ENCODE results near the gene LRRC27.
A peak's percentile ranks its signal among the peaks of the same experiment; 100 is the strongest.
"Not testable (repeated sequence)": the region's sequence is repeated elsewhere in the genome, so short reads cannot be mapped to it uniquely, and the experiment has no call there.

Gene LRRC27

DNA sequence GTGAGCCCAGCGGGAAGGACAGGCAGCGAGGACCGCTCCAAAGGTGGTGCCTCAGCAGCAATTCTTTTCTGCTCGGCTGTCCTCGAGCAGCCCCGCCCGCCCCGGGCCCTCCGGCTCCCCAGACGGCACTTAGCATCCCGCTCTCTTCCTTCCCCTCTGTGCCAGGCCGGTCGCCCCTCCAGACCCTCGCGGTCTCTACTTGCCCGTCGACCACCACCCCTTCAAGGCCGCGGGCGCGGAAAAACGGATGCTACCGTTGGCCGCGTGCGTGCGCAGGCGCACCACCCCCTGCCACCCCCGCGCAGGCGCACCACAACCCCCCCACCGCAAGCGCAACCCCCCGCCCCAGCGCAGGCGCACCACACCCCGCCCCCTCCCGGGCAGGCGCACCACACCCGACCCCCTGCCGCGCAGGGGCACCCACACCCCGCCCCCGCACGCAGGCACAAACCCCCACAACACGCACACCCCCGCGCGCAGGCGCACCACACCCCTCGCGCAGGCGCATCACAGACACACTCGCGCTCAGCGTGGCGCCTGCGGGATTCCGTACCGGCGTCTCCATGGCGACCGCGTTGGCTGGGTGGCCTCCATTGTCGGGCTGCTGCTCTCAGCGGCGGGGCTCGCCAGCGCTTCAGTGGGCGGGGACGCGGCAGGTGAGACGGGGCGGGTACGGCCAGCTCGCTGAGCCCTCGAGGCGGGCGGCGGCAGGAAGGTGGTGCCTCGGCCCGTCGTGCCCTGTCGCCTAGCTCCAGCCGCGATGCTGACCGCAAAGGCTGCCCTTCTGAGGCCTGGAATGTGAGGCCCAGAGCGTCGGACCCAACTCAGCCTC, at the start of gene LRRC27:
Gene LRRC27, plus strand, starts transcription at position 593 of the 832 bp plus-strand sequence. CDS start 1,332 bp downstream, outside the sequence.
- DNase-seq (ENCODE audit: low read depth in 2 of 2), result peak; percentile 98 to 99

DNA sequence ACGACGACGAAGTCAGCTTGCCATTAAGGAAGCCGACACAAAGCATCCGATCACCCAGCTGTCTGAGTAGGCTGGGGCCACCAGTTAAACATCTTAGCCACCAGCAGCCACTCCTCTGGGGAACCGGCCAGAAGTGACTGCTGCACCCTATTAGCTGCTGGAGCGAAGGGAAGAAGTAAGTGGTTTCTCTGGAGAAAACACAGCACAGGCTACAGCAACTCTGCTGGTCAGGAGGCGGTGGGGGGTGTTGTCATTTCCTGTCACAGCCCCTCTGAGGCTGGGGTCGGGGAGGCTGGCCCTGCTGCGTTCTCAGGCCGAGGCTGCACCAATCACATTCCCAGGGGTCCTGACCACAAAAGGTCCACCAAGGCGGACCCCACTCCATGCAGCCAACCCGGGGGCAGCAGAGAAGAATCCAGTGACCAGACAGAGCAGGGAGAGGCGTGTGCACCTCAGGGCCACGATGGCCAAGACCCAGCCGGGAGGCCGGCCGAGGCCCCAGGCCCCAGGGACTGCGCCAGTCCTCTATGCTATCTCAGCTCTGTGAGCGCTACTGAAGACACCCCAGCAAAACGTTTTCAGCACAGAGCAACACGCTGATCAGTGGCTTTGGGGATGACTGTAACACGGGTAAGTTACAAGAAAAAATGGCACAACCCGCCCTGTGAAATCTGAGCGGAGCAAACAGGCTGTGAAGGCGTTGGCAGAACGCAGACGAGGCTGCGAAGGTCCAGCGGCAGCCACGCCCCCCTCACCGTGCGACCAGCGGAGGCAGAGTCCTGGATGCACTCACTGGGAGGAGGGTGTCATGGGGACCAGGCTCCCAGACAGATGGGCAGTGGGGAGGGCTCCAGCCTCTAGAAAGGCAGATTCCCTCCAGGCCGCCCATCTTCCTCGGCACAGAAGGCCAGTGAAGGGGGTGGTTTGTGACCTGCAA, 49.1 kb upstream of the LRRC27 start:
- no peak for DNase-seq (ENCODE audit: low read depth in 2 of 2)

DNA sequence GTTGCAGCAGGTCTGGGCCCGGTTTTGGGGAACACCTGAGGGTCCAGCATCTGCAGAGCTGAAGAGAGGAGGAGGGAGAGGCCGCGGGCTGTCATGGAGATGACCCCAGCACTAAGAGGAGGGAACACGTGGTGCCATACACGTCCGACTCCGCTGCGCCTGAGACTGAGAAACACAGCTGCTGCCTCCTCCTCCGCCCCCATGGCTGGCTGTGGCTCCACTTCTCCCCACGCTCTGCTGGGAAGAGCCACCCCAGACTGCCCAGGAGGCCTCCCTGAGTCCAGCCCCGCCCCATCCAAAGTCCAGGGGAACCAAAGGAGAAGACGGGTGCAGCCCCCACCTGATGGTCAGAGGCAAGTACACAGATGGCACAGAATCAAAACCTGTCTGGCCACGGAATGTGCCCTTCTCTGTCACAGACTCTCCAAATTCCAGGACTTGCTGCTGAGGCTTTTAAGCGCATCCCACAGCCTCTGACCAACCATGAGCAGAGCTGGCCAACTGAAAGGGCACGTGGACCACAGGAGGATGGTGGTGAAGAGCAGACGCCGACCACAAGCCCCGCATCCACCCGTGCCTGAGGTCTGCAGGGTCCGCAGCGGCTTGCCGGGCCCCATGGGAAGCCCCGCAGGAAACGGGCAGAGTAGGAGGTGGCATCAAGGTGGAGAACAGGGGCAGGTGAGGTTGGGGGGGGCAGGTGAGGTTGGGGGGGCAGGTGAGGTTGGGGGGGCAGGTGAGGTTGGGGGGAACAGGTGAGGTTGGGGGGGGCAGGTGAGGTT, 48.2 kb upstream of the LRRC27 start:
- no peak for DNase-seq (ENCODE audit: low read depth in 2 of 2)

DNA sequence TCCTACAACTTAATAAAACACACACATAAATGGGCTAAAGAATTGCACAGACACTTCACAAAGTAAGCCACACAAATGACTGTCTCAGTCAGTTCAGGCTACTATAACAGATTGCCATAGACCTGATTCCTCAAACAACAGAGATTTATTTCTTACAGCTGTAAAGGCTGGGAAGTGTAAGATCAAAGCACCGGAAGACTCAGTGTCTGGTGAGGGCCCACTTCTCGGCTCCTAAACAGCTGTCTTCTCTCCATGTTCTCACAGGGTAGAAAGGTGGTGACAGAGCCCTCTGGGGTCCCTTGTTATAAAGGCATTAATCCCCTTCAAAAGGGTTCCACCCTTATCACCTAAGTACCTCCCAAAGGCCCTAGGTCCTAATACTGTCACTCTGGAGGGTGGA, 42.6 kb upstream of the LRRC27 start:
- no peak for DNase-seq (ENCODE audit: low read depth in 2 of 2)

DNA sequence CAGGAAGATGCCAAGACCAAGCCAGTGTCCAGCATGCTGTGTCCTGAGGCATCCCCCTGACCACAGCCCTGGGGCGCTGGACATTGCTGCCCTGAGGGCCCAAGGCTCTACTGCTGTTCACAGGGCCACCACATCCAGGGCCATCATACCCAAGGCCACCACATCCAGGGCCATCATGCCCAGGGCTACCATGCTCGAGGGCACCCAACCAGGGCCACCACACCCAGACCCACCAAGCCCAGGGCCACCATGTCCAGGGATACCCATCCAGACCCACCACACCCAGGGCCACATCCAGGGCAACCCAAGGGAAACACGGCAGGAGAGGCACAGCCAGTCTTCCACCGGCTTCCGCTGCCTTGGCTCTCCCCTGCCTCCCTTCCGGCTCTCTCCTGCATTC, 41.4 kb upstream of the LRRC27 start:
- no peak for DNase-seq (ENCODE audit: low read depth in 2 of 2)

DNA sequence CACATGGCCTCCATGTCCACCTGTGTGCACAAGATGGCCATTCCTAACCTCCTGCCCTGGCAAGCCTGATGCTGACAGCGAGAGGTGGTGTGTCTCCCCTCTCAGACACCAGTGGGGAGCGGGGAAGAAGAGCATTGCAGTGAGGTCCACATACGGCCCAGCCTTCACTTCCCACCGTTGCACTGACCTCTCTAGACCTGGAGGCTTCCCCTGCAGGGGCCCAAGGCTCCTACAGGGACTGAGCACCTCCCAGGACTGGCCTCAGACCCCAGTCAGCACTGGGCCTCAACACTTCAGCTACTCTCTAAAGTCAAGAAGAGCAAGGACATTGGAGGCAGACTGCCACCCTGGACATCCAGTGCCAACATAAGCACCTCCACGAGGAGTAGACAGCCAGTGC, 40.2 kb upstream of the LRRC27 start:
- DNase-seq (ENCODE audit: low read depth in 2 of 2), result no peak

DNA sequence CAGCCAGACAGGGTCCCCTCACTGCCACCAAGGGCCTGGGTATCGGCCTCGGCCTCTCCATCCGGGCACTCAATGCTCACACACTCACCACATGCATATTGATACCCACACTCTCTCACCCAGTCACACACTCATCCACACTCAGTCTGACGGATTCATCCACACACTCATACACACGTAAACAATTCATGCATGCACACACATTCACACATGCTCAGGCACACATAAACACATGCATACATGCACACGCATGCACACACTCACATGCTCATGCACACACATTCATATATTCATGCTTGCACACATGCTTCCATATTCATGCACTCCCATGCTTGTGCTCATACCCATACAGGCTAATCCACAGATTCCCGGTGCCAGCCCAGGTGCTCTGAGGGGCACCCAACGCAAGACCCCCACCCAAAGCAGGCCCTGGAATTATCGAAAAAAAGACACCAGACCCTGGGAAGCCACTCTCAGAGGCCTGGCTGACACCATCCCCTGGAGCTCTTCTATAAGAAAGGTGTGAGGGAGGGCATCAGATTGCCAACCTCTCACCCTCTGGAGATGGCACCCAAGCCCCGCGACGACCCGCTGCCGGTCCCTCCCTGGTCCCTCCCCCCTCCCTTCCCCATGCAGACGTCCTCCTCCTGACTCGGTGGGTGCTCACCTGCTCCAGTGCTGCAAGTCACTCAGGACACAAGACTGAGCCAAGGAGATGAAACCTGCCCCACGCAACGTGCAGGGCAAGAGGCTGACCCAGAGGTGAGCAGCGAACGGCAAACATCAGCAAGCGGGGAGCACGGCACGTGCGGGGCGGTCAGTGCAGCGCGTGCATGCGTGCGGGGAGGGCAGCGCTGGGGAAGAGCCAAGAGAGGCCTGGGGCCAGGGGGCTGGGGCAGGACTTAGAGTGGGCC, 39.4 kb upstream of the LRRC27 start:
- no peak for DNase-seq (ENCODE audit: low read depth in 2 of 2)

DNA sequence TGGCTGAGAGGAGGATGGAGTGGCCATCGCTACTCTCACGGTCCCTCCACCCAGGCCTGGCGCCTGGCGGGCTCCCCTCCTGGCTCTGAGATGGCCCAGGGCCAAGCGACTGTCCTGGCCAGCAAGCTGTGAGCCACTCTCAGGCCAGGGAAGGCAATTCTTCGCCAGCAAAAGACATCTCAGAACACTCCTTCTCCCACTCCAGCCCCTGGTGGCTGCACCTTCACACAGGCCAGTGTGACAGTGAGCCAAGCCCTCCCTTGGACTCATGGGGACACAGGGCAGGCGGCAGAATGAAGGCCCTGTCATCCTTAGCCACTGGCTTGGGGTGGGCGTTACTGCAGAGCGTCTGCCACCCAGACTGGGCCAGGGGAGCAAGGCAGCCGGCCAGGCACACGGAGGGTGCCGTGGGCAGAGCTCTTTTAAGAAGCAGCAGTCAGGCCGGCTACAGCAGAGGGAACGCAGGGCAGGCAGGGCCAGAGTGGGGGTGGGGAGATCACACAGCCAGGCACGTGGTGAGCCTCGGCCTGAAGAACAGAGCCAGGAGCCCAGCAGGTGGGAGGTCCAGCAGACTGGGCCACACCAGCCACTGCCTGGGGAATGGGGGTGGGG, 38.7 kb upstream of the LRRC27 start:
- DNase-seq (ENCODE audit: low read depth in 2 of 2), result no peak

DNA sequence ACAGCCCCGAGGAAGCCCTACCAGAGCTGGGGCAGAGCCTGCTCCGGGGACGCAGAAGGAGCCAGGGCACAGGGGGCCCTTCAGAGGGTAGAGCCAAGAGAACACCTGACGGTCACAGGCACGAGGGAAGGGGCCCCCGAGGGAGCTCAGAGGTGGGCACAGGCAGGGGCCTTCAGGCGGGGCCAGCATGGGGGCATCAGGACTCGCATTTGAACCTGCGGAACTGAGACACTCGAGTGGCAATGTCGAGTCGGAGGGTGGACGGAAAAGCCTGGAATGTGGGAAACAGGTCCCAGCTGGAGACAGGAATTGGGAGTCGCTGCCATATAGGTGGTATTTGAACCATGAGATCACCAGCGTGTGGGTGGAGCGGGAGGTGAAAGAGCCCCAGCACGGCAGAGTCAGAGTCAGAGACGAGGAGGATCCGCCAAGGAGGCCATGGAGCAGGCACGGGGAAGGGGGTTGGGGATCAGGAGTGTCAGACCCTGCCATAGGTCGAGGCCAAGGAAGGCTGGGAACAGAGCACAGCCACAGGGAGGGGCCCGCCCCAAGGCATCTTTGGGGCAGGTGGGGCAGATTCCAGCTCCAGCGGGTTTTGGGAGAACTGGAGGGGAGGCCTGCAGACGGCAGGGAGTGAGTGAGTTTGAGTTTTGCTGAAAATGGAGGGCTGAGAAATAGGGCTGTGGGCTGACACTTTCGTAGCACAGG, 38.0 kb upstream of the LRRC27 start:
- DNase-seq (ENCODE audit: low read depth in 2 of 2), result no peak

DNA sequence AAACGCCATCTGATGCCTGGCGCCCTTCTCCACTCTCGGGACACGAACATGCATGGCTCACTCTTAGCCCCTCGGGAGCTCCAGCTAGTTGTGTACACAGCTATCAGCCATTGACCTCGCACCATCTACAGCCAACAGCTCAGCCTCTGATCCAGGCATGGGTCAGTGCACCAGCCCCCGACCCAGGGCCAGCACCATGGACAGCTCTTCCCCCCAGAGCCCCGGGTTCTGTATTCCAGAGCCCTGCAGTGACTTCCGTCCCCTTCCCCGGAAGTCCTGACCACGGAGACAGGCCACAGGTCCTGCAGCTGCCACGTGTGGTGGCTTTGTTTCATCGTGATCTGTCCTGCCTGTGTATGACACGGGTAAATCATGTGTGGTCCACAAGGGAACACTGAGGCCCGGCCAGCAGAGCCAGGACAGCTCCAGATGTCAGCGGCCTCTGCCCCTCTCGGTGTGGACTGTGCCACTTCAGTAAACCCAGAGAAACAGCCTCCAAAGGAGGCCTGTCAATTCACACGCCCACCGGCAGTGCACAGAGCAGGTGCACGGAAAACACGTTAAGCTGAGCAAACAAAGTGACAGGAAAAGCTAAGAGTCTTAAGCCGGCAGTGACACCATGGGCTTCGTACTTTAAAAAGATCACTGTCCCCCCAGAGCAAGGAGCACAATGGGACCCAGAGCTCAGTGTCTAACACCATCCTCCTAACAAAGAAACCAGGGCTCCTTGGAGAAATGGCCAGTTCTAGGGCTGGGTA, 37.3 kb upstream of the LRRC27 start:
- DNase-seq (ENCODE audit: low read depth in 2 of 2), result no peak

DNA sequence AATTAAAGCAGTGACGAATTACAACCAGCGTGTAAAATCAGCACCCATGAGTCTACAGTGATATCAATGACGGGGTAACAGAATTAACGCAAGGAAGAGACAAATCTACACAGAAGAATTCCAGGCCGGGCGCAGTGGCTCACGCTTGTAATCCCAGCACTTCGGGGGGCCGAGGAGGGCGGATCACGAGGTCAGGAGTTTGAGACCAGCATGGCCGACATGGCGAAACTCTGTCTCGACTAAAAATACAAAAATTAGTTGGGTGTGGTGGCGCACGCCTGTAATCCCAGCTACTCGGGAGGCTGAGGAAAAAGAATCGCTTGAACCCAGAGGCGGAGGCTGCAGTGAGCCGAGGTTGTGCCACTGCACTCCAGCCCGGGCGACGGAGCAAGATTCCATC, 36.5 kb upstream of the LRRC27 start:
- DNase-seq (ENCODE audit: low read depth in 2 of 2), result not testable (repeated sequence)

DNA sequence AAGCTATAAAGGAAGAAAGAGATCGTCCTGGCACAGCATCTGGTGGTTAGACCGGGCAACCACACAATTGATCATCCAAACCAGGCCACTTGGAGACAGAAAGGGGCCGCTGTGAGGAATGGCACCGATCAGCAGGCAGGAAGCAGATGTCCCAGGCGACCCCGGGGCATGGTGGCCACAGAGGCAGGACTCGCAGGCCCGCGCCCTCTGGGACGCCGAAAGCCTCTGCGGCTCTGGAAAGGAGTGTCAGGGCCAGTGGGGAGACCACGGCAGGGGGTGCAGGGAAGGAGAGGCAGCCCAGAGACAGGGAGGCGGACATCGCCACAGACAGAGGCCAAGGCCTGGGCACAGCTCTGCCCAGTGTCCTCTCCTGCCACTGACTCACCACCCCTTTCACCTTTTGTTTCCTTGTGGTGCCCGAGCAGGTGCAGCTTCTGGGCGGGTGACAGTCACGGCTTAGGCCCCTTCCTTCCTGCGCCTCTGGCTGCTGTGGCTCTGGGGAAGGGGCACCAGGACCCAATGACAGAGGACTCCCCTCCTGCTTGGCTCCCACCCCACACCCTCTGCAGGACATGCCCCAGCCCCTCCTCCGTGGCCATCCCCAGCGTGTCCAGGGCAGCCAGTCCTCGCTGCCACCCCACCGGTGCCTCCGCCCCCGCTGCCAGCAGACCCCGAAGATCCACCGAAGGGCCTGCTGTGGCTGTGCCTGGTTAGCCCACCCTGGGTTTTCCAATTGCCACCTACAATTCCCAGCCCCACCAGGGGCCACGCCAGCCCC, 35.1 kb upstream of the LRRC27 start:
- no peak for DNase-seq (ENCODE audit: low read depth in 2 of 2)

DNA sequence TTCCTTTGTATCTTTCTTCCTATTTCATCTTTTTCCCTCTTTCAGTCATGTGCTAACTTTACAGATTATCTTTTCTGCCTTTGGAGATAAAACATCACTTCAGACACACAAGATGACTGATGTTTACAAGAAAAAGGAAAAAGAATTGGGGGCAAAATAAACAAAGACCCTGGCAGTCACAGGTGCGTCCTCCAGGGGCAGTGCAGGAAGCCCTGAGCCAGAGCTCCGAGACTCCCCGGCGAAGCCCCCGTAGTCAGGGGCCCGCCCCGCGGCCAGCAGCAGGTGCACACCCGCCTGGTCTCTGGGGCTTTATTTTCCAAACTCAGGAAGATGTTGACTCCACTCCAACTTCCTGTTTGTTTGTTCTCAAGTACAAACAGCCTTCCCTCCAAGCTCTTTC, 34.5 kb upstream of the LRRC27 start:
- DNase-seq (ENCODE audit: low read depth in 2 of 2), result no peak

DNA sequence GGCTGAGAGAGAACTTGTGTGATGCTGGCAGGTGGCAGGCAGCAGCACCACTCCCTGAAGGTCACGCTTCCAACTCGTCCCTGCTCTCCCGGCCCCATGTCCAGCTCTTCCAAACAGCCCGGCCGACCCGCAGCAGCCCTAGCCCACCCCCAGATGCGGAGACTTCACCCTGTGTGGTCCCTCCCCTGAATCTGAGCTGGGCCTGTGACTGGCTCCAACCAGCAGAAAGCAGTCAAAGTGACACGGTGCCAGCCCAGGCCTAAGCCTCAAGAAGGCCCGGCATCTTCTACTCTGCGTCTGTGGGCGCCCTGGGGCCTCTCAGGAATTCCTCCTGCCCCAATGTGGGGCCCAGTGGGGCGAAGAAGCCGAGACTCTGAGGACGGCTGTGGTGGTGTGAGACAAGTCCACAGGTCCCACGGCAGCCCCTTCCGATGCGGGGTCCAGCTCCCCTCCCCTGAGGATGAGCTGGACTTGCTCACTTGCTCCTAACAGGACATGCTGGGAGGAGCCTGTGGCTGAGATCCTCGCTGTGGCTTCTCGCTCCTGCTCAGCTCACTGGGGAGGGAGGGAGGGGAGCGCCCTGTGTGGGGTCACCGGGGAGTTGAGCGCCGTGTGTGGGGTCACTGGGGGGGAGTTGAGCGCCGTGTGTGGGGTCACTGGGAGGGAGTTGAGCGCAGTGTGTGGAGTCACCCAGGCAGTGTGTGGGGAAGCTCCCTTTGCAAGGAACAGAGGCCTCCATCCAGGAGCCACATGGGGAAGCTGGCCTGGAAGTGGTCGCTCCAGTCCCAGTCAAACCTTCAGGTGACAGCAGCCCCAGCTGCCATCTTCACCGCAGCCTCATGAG, 33.7 kb upstream of the LRRC27 start:
- no peak for DNase-seq (ENCODE audit: low read depth in 2 of 2)

DNA sequence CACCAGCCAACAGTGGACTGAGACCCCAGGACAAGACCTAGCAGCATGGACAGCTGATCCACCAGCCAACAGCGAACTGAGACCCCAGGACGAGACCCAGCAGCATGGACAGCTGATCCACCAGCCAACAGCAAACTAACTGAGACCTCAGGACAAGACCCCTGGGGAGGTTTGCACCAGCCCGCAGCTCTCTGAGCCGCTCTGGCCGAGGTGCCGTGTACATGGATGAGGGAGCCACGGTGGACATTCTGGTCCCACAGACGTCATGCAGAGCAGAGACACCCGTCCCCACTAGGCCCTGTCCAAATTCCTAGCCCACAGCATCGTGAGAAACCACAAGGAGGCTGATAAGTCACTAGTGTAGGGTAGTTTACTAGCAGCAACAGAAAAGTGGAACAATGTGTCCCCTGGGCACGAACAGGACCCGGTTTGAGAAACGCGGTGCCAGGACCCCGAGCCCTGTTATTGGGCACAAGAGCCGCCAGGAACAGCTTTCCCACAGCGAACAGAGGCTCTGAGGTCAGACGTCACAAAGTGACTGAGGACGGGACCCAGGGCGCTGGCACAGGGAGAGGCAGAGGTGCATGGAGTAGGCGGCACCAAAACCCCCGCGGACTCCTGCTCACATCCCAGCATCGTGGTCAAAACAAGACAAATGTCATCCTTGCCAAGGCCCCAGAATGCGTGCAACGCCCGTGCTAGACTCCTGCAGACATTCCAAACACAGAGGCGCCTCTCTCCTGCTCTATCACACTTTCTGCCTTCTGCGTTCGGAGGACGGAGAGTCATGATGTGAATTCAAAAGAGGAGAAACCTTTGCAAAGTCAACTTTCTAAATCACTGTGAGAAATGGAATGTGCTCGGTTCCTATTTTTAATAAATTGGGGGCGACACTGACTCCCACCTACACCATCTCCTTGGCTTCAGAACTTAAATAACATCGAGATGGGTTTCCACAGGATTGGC, 32.3 kb upstream of the LRRC27 start:
- no peak for DNase-seq (ENCODE audit: low read depth in 2 of 2)

DNA sequence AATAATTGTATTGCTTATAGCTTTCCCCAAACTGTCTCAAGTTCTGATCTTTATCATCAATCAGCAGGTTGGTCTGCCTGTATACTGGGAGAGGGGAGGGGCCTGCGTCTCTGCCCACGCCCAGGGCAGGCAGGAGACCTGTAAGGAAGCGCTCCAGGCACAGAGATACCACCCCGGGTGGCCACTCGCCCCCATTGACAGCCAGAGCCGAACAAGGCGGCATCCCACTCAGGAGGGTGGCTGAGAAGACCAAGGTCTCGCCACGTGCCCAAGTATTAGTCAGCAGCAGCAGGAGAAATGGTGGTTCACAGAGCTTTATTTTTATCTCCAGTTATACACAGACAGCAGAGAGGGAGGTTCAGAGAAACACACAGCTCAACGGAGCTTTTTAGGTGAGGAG, 31.4 kb upstream of the LRRC27 start:
- DNase-seq (ENCODE audit: low read depth in 2 of 2), result no peak
